Measurements from ENCODE around the gene JADE3.

JADE3 gene

DNA sequence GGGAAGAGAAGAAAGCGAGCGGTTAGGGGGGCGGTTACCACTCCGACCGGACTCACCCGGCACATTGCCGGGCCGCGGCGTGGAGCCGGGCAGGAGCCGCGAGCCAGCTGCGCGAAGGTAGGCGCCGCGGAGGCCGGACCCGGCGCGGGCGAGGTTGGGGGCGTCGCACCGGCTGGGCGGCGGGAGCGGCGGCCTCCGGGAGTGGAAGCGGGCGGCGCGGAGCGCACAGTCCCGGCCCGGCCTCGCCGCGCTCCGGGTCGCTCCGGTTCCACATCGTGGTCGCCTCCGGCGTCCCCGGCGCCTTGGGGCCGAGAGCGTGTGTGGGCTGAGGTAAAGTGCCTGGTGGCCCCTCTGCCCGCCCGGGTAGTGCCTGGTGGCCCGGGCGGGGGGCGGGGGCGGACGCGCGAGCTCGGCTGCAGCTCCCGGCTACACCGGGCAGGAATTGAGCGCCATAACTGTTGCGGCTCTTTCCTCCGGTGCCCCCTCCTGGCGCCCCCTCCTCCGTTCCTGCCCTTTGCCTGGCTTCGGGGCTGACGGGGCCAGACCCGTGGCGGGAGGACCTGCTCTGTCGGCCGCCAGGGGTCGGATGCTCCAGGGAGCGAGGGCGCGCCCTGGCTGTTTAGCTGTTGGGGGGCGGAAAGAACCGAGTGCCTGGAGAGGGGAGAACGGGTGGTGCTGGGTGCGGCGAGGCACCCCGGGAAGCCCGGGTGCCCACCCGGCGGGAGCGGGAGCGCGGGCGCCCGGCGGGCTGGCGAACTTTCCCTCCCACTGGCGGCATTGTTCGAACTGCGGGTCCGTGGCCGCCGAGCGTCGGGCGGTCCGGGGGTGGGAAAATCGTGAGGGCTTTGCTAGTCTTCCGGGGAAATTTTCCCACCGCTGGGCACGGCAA lies 626 bp downstream of the JADE3 start:
- DNase-seq (ENCODE audit: low spot score) = peak; percentile 74
- TF ChIP-seq, protein P1, sequence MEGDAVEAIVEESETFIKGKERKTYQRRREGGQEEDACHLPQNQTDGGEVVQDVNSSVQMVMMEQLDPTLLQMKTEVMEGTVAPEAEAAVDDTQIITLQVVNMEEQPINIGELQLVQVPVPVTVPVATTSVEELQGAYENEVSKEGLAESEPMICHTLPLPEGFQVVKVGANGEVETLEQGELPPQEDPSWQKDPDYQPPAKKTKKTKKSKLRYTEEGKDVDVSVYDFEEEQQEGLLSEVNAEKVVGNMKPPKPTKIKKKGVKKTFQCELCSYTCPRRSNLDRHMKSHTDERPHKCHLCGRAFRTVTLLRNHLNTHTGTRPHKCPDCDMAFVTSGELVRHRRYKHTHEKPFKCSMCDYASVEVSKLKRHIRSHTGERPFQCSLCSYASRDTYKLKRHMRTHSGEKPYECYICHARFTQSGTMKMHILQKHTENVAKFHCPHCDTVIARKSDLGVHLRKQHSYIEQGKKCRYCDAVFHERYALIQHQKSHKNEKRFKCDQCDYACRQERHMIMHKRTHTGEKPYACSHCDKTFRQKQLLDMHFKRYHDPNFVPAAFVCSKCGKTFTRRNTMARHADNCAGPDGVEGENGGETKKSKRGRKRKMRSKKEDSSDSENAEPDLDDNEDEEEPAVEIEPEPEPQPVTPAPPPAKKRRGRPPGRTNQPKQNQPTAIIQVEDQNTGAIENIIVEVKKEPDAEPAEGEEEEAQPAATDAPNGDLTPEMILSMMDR (IDR thresholded peaks at IDR 0.05; ENCODE audit: extremely low read depth, insufficient read depth, missing control alignments) = peak; percentile 55
- in situ Hi-C loops (cut with MboI; ENCODE audit: low pct_unique_long_range_greater_than_20kb, low sequenced_read_pairs, unreplicated experiment) = no loop called here

DNA sequence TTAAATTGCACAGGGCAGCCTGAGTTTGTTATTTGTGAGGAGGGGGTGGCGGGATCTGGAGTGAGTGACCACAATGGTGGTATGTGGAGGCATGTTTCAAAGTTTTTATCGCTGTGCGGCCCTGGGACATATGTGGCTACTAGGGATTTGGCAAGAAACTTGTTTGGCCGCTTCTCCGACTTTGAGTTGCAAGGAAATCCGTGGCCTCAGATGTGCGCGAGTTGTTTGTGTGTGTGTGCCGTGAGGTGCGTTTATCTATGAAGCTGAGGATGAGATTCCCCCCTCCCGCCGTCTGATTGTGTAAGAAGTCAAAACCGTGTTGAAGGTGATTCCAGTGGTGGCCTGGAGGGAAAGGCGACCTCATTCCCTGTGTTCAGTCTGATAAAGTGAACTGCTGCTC lies 1.4 kb downstream of the JADE3 start:
- DNase-seq (ENCODE audit: low spot score) = no peak
- in situ Hi-C loops (cut with MboI; ENCODE audit: low pct_unique_long_range_greater_than_20kb, low sequenced_read_pairs, unreplicated experiment) = no loop called here
- TF ChIP-seq, protein P1 (IDR thresholded peaks at IDR 0.05; ENCODE audit: extremely low read depth, insufficient read depth, missing control alignments) = no peak

DNA sequence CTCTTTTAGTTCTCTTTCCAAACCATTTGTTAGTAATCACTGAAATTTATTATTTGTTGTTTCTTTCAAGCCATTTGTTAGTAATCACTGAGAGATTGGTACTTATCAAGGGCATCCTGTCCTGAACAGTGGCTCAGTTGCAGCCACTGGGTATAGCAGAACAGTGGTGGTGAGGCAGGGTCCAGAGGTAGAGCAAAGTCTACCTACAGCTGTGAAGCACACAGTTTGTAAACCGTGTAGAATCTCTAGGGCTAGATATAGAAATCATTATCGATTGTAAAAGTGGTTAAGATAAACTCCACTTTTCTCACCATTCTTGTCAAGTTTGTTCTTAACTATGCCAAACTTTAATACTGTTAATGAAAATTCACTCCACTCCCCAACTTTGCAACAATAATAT lies 4.1 kb downstream of the JADE3 start:
- TF ChIP-seq, protein P1 (IDR thresholded peaks at IDR 0.05; ENCODE audit: extremely low read depth, insufficient read depth, missing control alignments) = no peak
- no peak for DNase-seq (ENCODE audit: low spot score)
- in situ Hi-C loops (cut with MboI; ENCODE audit: low pct_unique_long_range_greater_than_20kb, low sequenced_read_pairs, unreplicated experiment) = no loop called here

DNA sequence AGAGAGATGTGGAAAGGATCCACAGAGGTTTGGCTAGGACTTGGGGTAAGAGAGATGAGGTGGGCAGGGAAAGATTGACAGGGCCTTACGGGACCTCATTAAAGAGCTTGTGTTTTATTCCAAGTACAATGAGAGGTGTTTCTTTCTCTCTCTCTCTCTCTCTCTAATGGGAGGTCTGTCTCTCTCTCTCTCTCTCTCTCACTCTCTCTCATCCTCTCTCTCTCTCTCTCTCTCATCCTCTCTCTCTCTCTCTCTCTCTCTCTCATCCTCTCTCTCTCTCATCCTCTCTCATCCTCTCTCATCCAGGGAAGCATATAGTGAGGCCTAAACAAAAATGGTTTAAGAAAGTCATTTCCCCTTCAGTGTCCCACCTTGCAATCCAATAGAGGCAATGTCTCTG lies 5.4 kb downstream of the JADE3 start:
- TF ChIP-seq, protein P1 (IDR thresholded peaks at IDR 0.05; ENCODE audit: extremely low read depth, insufficient read depth, missing control alignments) = no peak
- no peak for DNase-seq (ENCODE audit: low spot score)
- in situ Hi-C loops (cut with MboI; ENCODE audit: low pct_unique_long_range_greater_than_20kb, low sequenced_read_pairs, unreplicated experiment) = no loop called here

DNA sequence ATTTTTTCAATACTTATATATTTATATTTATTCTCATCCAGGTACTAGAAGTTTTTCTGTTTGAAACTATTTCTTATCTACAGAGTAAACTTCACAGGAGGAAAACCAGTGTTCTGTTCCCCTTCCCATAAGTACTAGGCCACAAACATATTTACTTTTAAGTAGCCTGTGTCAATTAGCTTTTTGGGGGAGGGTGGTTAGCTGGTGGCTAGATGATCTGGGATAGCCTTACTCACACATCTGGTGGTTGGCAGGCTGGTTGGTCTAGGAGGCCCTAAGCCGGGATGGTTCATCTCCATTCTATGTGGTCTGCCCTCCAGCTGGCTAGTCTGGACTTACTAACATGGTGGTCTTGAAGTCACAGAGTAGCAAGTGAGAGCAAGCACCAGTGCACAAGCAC lies 6.2 kb downstream of the JADE3 start:
- TF ChIP-seq, protein P1 (IDR thresholded peaks at IDR 0.05; ENCODE audit: extremely low read depth, insufficient read depth, missing control alignments) = no peak
- in situ Hi-C loops (cut with MboI; ENCODE audit: low pct_unique_long_range_greater_than_20kb, low sequenced_read_pairs, unreplicated experiment) = no loop called here
- DNase-seq (ENCODE audit: low spot score) = no peak

DNA sequence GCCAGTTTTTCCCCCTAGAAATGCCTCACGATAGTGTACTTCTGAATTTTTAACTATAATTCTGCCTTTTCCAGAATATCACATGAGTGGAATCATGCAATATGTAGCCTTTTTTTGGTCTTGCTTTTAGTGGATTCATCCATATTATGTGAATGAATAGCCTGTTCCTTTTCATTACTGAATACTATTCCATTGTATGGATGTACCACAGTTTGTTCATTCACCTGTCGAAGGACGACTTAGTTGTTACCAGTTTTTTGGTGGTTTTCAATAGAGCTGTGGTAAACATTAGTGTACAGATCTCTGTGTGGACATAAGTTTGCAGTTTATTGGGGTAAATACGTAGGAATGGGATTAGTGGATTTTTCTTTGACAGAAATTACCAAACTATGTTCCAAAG lies 8.0 kb downstream of the JADE3 start:
- TF ChIP-seq, protein P1 (IDR thresholded peaks at IDR 0.05; ENCODE audit: extremely low read depth, insufficient read depth, missing control alignments) = no peak
- no peak for DNase-seq (ENCODE audit: low spot score)
- in situ Hi-C loops (cut with MboI; ENCODE audit: low pct_unique_long_range_greater_than_20kb, low sequenced_read_pairs, unreplicated experiment) = no loop called here
